Kidney (tissue), 14 donors: Measurements from ENCODE around the gene NONO. TPM values are rescaled to one million over a fixed set of nuclear protein-coding genes. Genes with fewer than 3 reads are reported as not detected.
"Not testable (repeated sequence)": the region's sequence is repeated elsewhere in the genome, so short reads cannot be mapped to it uniquely, and the experiment has no call there.

Experiments
- DNase-seq, 5 donors: peaks; one replicate each; pipeline ENCODE4 v3.0.0-alpha.2; 2013 to 2020
- FAIRE-seq: peaks from 2 replicates; lab custom pipeline; 2012; peaks lifted over from hg19 to GRCh38; lab: Jason Lieb, UNC
- H3K27ac ChIP-seq, 2 donors: one replicate each; pipeline ENCODE4 v1.7.0; 2013; ENCODE audit warnings: low read depth in 2 of 2, low read length in 2 of 2, inconsistent platforms in 1 of 2
- H3K27me3 ChIP-seq: one replicate; pipeline ENCODE4 v1.7.1; 2013; ENCODE audit warnings: low read length, inconsistent platforms; ENCODE audit not compliant: control insufficient read depth, insufficient read depth
- H3K36me3 ChIP-seq, 3 donors: one replicate each; pipeline versions ENCODE4 v1.7.0 to v1.7.1; 2013; ENCODE audit warnings: low read length in 3 of 3, control low read depth in 1 of 3, inconsistent platforms in 1 of 3; ENCODE audit not compliant: insufficient read depth in 3 of 3, control insufficient read depth in 2 of 3
- H3K4me1 ChIP-seq, 3 donors: one replicate each; pipeline versions ENCODE4 v1.7.0 to v1.7.1; 2013; ENCODE audit warnings: low read length in 3 of 3, inconsistent platforms in 1 of 3, low read depth in 1 of 3; ENCODE audit not compliant: control insufficient read depth in 2 of 3, insufficient read depth in 2 of 3
- H3K4me3 ChIP-seq, 3 donors: one replicate each; pipeline versions ENCODE4 v1.7.0 to v1.8.1; 2013; ENCODE audit warnings: low read length in 3 of 3, control low read depth in 1 of 3, inconsistent platforms in 1 of 3
- H3K9ac ChIP-seq, 3 donors: one replicate each; pipeline versions ENCODE4 v1.7.0 to v1.7.1; 2013; ENCODE audit warnings: low read length in 3 of 3, control low read depth in 1 of 3, inconsistent platforms in 1 of 3
- H3K9me3 ChIP-seq, 3 donors: one replicate each; pipeline versions ENCODE4 v1.7.0 to v1.7.1; 2013; ENCODE audit warnings: low read length in 3 of 3, control low read depth in 1 of 3, inconsistent platforms in 1 of 3; ENCODE audit not compliant: control insufficient read depth in 2 of 3, insufficient read depth in 1 of 3
- CTCF ChIP-seq: IDR thresholded peaks from 3 replicates; pipeline ENCODE4 v1.5.1; 2012; ENCODE audit warnings: mild to moderate bottlenecking, moderate library complexity, borderline replicate concordance; ENCODE audit not compliant: insufficient read depth; ENCODE audit errors: extremely low read depth
- intact Hi-C: fragments of 100-400 bp; cut with DNase I; formaldehyde crosslinking; loops from one replicate; pipeline ENCODE4 v1.11.1; 2022
- polyA plus RNA-seq: library from polyadenylated mRNA; stranded (reverse); fragments of 350-450 nt; fragmentation: Illumina TruSeq; extraction: RNeasy Lipid Tissue Mini Kit (QIAGEN cat#74804); gene quantifications from one replicate; pipeline ENCODE4 v1.2.3, GENCODE V29; 2014; ENCODE audit warnings: low read depth, low replicate concordance; ENCODE audit not compliant: insufficient read depth
- total RNA-seq: library from RNA; stranded (reverse); fragmentation: NEBNext Ultra II Directional; extraction: Animal tissue kit (Norgen Biotek cat#: 25700); gene quantifications from one replicate; pipeline ENCODE4 v1.2.1, GENCODE V29; 2021
- donor health status: control.
- donor health status: control.
- donor health status: control.
- donor health status: control.
- donor health status: control.
- donor health status: DM: yes; HTN: yes; CAD: no.
- donor health status: Normal renal cell carcinoma (clear cell type).

The NONO gene
- total and polyA plus RNA-seq, 2 donors from 2014 or later: 126 to 225 TPM

GRCh38 chrX:71256856-71257255 is 26.6 kb upstream of the NONO start:
- intact Hi-C loops: no loop called here
- no peaks in the 10 kb centered on the region for H3K9me3 ChIP-seq

GRCh38 chrX:71268624-71269023 is 14.8 kb upstream of the NONO start:
- H3K36me3 ChIP-seq, H3K4me3 ChIP-seq, H3K27me3 ChIP-seq, DNase-seq, H3K9ac ChIP-seq, FAIRE-seq, H3K27ac ChIP-seq, H3K4me1 ChIP-seq, H3K9me3 ChIP-seq, intact Hi-C loops: not testable (repeated sequence)

More at GRCh38 chrX:71256856-71257255, 26.6 kb upstream of the NONO start:
- no peak overlapping the region for H3K9ac ChIP-seq
- H3K4me3 ChIP-seq: no peak overlapping the region
- no peak for TF ChIP-seq CTCF
- H3K36me3 ChIP-seq: no peaks in the 10 kb centered on the region
- H3K4me1 ChIP-seq: peaks cover 0 to 2% (median 0%) of the 10 kb centered on the region in 3 donors
- DNase-seq: no peak
- H3K27me3 ChIP-seq: no peaks in the 10 kb centered on the region
- no peak for FAIRE-seq
- no peak overlapping the region for H3K27ac ChIP-seq

- no peak for DNase-seq
- no peaks in the 10 kb centered on the region for H3K36me3 ChIP-seq
- no peak for TF ChIP-seq CTCF
- no peak overlapping the region for H3K4me3 ChIP-seq
- no peaks in the 10 kb centered on the region for H3K4me1 ChIP-seq
- no peak for FAIRE-seq
- H3K9me3 ChIP-seq: no peaks in the 10 kb centered on the region
- no peak overlapping the region for H3K9ac ChIP-seq
- intact Hi-C loops: no loop called here
- H3K27me3 ChIP-seq: no peaks in the 10 kb centered on the region
- H3K27ac ChIP-seq: no peak overlapping the region
Measured at GRCh38 chrX:71269801-71270395, 13.5 kb upstream of the NONO start.

GRCh38 chrX:71272313-71272712 is 11.1 kb upstream of the NONO start:
- FAIRE-seq, H3K9me3 ChIP-seq: not testable (repeated sequence)

GRCh38 chrX:71281300-71281699 is 2.1 kb upstream of the NONO start:
- H3K9ac ChIP-seq, H3K4me1 ChIP-seq, intact Hi-C loops, H3K9me3 ChIP-seq, FAIRE-seq, H3K27ac ChIP-seq, DNase-seq, H3K4me3 ChIP-seq, H3K36me3 ChIP-seq, H3K27me3 ChIP-seq: not testable (repeated sequence)

More at GRCh38 chrX:71272313-71272712, 11.1 kb upstream of the NONO start:
- H3K36me3 ChIP-seq, H3K4me3 ChIP-seq, H3K27ac ChIP-seq, DNase-seq, intact Hi-C loops, H3K4me1 ChIP-seq, H3K27me3 ChIP-seq, H3K9ac ChIP-seq: not testable (repeated sequence)
